ENCODE measurements around the gene MAPK11. TPM values are rescaled to one million over a fixed set of nuclear protein-coding genes. Genes with fewer than 3 reads are reported as not detected.

Gene MAPK11
- polyA plus RNA-seq, 1 donor (not counting 4 experiments of a cell fraction or from before 2014, with no cell fraction given) = 4.6 TPM

GRCh38 chr22:50253046-50253915 is 16.9 kb downstream of the MAPK11 start:
- TF ChIP-seq, protein P1, sequence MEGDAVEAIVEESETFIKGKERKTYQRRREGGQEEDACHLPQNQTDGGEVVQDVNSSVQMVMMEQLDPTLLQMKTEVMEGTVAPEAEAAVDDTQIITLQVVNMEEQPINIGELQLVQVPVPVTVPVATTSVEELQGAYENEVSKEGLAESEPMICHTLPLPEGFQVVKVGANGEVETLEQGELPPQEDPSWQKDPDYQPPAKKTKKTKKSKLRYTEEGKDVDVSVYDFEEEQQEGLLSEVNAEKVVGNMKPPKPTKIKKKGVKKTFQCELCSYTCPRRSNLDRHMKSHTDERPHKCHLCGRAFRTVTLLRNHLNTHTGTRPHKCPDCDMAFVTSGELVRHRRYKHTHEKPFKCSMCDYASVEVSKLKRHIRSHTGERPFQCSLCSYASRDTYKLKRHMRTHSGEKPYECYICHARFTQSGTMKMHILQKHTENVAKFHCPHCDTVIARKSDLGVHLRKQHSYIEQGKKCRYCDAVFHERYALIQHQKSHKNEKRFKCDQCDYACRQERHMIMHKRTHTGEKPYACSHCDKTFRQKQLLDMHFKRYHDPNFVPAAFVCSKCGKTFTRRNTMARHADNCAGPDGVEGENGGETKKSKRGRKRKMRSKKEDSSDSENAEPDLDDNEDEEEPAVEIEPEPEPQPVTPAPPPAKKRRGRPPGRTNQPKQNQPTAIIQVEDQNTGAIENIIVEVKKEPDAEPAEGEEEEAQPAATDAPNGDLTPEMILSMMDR (optimal IDR thresholded peaks at IDR 0.05 in 1 of 3, IDR thresholded peaks at IDR 0.05 in 1 of 3, conservative IDR thresholded peaks at IDR 0.05 in 1 of 3; ENCODE audit: extremely low read depth in 1 of 3, insufficient read depth in 2 of 3, low read length in 3 of 3) = no peak
- no peak for TF ChIP-seq EZH2 (IDR thresholded peaks at IDR 0.05; ENCODE audit: low read length)
- Histone ChIP-seq H3K79me2 (ENCODE audit: control insufficient read depth, insufficient read depth, low read length) (no peaks in the 10 kb centered on the region), H3K36me3 (ENCODE audit: control insufficient read depth in 2 of 2, extremely low read depth in 1 of 2, insufficient read depth in 2 of 2, low read length in 2 of 2) (peaks cover 3 to 5% of the 10 kb centered on the region in 2 experiments), H3K9me1 (ENCODE audit: control insufficient read depth, extremely low read depth, insufficient read depth, low read length) (no peaks in the 10 kb centered on the region), H3K4me2 (ENCODE audit: control insufficient read depth, extremely low read depth, insufficient read depth, low read depth, low read length) (no peak overlapping the region), H4K20me1 (ENCODE audit: control insufficient read depth, extremely low read depth, insufficient read depth, low read length) (no peaks in the 10 kb centered on the region), H3K4me1 (ENCODE audit: control insufficient read depth, extremely low read depth, insufficient read depth, low read length) (peaks cover 6% of the 10 kb centered on the region), H3K9me3 (ENCODE audit: control insufficient read depth, low read depth, low read length) (no peaks in the 10 kb centered on the region), H3K4me3 (ENCODE audit: control insufficient read depth in 2 of 3, extremely low read depth in 1 of 3, insufficient read depth in 2 of 3, low read depth in 1 of 3, low read length in 3 of 3) (no peak overlapping the region), H3K9ac (ENCODE audit: control insufficient read depth, extremely low read depth, insufficient read depth, low read length) (no peak overlapping the region), H2AFZ (ENCODE audit: control insufficient read depth, low read length) (no peak overlapping the region), H3K27me3 (ENCODE audit: control insufficient read depth, extremely low read depth, insufficient read depth, low read length) (no peaks in the 10 kb centered on the region), H3K27ac (ENCODE audit: control insufficient read depth, insufficient read depth, low read length) (no peak overlapping the region)
- no peak for FAIRE-seq
- DNase-seq (ENCODE audit: low read depth, low spot score) = no peak
- dilution Hi-C loops (cut with MboI; ENCODE audit: extremely low pct_ligation_motif_present, low sequenced_read_pairs) = no loop called here

DNA sequence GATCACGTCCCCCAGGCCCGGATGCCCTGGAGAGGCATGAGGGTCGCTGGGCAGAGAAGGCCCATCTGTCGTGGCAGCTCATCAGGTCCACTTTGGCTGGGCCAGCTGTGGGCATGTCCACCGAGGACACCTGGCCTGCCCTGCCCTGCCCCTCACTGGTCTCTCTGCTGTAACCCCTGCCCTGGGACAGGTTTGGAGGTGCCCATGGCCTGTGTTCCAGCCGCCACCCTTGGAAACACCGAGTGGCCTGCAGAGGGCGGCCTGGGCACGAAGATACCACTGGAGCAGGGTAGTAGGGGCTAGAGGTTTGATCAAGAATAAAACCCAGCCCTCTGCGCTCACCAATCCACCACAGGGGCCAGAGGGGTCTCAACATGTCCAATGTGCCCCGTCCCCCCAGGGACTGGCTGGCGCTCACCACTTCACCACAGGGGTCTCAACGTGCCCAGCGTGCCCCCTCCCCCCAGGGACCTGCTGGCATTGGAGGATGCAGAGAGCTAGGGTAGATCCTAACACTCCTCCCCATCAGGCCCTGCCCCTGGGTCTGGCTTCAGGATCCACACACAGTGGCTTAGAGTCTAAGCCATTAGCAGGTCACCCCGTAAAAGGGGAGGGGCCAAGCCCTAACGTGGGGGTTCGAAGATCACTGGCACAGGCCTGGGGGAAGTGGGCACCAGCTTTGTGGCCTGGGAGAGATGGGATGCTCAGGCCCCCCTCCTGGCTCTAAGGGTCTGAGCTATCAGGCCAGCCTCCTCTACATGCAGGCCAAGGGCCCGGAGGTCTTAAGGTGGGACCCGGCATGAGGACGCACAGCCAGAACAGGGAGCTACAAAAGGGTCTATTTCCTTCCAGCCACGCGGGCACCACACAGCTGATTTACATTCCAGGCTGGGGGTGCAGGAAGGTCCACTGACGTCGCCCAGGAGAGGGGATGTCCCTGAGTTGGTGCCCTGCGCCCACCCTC is 17.8 kb downstream of the MAPK11 start:
- no peaks in the 10 kb centered on the region for H3K9me1 ChIP-seq (ENCODE audit: control insufficient read depth, extremely low read depth, insufficient read depth, low read length)
- DNase-seq (ENCODE audit: low read depth, low spot score) (no peak), FAIRE-seq (peak; percentile 88)
- H3K79me2 ChIP-seq (ENCODE audit: control insufficient read depth, insufficient read depth, low read length) = no peaks in the 10 kb centered on the region
- no peak overlapping the region for H2AFZ ChIP-seq (ENCODE audit: control insufficient read depth, low read length)
- H3K9ac ChIP-seq (ENCODE audit: control insufficient read depth, extremely low read depth, insufficient read depth, low read length) = no peak overlapping the region
- dilution Hi-C loops (cut with MboI; ENCODE audit: extremely low pct_ligation_motif_present, low sequenced_read_pairs) = no loop called here
- no peaks in the 10 kb centered on the region for H3K9me3 ChIP-seq (ENCODE audit: control insufficient read depth, low read depth, low read length)
- peaks cover 3 to 5% of the 10 kb centered on the region in 2 experiments for H3K36me3 ChIP-seq (ENCODE audit: control insufficient read depth in 2 of 2, extremely low read depth in 1 of 2, insufficient read depth in 2 of 2, low read length in 2 of 2)
- peaks cover 6% of the 10 kb centered on the region for H3K4me1 ChIP-seq (ENCODE audit: control insufficient read depth, extremely low read depth, insufficient read depth, low read length)
- H3K4me2 ChIP-seq (ENCODE audit: control insufficient read depth, extremely low read depth, insufficient read depth, low read depth, low read length) = no peak overlapping the region
- H3K4me3 ChIP-seq (ENCODE audit: control insufficient read depth in 2 of 3, extremely low read depth in 1 of 3, insufficient read depth in 2 of 3, low read depth in 1 of 3, low read length in 3 of 3) = no peak overlapping the region
- no peaks in the 10 kb centered on the region for H4K20me1 ChIP-seq (ENCODE audit: control insufficient read depth, extremely low read depth, insufficient read depth, low read length)
- TF ChIP-seq, protein P1 (optimal IDR thresholded peaks at IDR 0.05 in 1 of 3, IDR thresholded peaks at IDR 0.05 in 1 of 3, conservative IDR thresholded peaks at IDR 0.05 in 1 of 3; ENCODE audit: extremely low read depth in 1 of 3, insufficient read depth in 2 of 3, low read length in 3 of 3) = peak; percentile 64 to 94 (median 72)
- TF ChIP-seq EZH2 (IDR thresholded peaks at IDR 0.05; ENCODE audit: low read length) = no peak
- no peaks in the 10 kb centered on the region for H3K27me3 ChIP-seq (ENCODE audit: control insufficient read depth, extremely low read depth, insufficient read depth, low read length)
- no peak overlapping the region for H3K27ac ChIP-seq (ENCODE audit: control insufficient read depth, insufficient read depth, low read length)

Data from keratinocyte (primary cell).